ENCODE data around the gene CACNA1C.

The CACNA1C gene

GRCh38 chr12:2347844-2348481, 295.2 kb downstream of the CACNA1C start:
- no peak for DNase-seq

- DNase-seq: no peak
Observed at GRCh38 chr12:2348482-2348852, 295.7 kb downstream of the CACNA1C start.

- DNase-seq: no peak
Observed at GRCh38 chr12:2351161-2351560, 298.4 kb downstream of the CACNA1C start.

DNA sequence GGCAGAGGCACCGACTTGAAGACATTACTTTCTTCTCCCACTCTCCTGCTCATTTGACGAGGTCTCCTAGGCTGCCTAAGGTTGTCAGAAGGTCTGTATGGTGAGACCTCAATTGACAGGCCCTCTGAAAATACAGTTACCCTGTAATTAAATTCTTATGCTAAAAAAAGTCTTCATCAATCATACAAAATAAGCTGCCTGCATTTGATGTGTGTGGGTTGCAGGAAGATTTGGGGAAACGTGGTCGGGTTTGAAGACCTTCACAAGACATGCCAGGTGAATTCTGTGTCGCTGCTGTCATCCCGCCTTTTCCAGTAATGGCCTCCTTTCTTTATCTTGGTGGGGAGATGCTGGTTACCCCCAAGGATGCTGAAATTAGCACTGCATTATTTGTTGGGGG, 299.4 kb downstream of the CACNA1C start:
- no peak for DNase-seq

DNA sequence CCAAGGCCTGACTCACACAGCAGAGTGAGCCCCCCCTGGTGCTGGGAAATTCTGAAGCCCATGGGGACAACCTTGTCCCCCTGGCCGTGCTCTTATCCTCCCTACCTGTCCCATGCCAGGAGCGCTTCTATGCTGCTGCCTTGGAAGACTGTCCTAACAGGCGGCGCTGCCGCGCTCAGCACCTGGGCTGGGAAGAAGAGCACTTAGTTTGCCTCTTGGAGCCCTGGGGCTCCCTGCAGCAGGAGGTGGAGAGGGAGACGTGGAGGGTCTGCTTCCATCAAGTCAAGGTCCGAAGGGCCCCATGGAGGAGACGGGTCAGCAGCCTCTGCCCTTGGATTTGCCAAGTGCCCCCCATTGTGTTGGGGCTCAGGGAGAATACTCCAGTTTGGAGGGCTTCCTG, 300.5 kb downstream of the CACNA1C start:
- no peak for DNase-seq

- DNase-seq: no peak
Observed at GRCh38 chr12:2353691-2354090, 300.9 kb downstream of the CACNA1C start.

GRCh38 chr12:2354151-2354991, 301.6 kb downstream of the CACNA1C start:
- no peak for DNase-seq

- no peak for DNase-seq
Observed at GRCh38 chr12:2355198-2355597, 302.4 kb downstream of the CACNA1C start.

- no peak for DNase-seq
Observed at GRCh38 chr12:2355604-2356003, 302.8 kb downstream of the CACNA1C start.

- no peak for DNase-seq
Observed at GRCh38 chr12:2356601-2357125, 303.9 kb downstream of the CACNA1C start.

DNA sequence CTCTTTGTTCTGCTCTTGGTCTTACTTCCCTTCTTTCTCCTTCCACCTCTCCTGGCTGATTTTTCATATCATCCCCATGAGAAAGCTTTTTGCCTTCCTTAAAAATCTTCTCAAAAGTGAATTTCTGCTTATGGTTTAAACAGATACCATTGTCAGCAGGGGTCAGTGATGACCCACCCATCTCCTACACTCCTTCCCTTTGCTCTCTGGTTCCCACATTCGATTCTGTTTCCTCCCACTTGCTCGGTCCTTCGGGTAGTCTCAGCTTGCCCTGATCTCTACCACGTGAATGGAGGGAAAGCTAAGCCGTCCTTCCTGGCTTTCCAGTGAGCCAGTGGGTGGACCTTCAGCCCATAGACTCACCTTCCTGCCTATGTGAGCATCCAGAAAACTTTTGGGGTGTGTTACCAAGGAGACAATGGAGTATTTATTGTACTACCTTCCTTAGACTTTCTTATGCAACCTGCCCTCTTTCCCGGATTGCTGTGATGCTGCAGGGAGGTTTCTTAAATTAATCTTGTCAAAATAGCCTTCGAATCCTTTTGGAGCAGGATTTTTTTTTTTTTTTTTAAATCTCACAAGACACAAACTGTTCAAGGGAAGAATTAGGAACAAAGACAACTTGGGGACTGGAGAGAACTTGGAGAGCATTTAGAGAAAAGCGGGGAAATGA, 306.3 kb downstream of the CACNA1C start:
- peak in 1 of 2 experiments; percentile 29 for DNase-seq

DNA sequence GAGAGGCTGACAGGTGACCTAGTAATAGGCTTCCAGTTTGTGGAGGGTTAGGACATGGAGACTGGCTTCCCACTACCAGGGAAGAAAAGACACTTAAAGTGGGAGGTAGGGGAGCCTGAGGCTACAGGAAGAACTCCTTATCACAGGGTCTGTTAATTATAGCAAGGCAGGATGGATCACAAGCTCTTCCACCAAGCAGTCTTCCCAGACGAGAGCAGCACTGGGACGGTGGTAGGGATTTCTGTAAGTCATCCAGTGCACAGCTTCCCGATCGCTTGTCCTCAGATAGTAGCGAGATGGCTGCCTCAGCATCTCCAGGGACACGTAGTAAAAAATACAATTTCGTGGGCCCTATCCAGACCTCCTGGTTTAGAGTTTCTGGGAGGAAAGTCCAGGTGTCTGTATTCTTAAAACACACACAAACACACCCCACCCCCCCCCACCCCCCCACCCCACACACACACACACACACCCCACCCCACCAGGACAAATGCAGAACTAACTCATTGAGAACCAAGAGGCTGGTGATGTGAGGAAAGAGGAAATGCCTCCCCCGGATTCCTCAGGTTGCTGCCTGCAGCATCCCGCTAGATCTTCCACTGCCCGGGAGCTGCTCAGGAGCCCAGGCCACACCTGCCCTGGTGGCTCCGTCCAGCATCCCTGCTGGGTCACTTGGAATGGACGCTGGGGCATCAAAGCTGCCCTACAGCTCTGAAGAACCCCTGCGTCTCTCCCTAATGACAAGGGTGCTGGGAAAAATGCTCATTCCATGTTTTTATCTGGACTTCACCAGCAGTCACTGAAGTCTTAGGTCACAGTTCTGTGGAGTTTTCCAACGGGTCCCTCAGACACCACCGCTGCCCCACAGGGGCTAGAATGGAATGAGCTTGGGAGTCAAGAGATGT, 307.2 kb downstream of the CACNA1C start:
- peak; percentile 39 to 40 for DNase-seq

GRCh38 chr12:2360630-2361170, 307.9 kb downstream of the CACNA1C start:
- no peak for DNase-seq

DNA sequence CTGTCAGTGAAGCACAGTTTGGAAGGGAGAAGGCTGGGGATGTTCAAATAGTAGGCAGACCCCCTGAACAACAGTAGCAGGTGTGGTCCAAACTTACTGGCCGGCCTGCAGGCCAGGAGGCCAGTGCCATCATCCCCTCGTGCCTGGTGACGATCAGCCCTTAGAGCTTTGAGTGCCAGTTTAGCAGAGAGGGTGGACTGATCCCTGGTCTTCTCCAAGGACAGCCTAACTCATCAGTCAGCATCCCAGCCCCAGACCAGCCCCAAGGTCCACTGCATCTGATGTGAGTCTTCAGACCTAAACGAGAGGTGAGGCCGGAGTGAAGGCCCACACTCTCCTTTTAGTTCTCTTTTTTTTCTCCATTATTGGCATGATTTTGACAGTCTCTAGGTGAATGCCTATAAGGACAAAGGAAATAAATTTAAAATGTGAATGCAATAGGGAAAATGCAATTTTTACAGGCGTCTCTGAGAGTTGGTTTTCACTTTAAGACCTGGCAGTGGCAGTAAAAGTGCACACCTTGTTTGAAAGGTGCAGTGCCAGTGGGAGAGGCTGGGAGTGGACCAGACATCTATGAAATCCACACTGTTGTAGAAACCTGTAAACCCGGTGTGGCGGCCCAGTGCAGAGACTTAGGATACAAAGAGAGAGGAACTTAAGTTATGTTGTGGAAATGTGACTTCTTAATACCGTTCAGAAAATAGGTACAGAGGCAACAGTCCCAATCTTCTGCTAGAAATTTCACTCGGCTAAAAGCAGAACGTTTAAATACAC, 311.2 kb downstream of the CACNA1C start:
- DNase-seq: no peak

DNA sequence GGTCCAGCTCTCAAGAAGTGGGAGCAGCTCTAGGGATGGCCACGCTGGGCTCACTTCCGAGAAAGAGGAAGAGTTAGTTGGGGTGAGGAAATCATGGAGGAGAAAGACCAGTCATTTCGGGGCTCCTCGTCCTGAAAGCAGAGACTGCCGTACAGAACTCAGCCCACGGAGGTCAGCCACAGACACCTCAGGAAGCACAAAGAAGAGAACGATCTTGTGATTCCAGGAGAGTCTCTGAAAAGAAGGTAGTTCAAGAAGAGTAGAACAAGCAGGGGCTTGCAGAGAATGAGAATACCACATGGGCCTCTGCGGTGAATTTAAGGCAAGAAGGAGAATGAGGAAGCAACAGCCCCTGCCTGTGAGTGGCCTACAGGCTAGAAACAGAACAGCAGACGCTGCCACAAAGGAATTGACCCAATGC, 311.9 kb downstream of the CACNA1C start:
- peak; percentile 59 to 67 for DNase-seq

- DNase-seq: no peak
Observed at GRCh38 chr12:2366711-2367110, 313.9 kb downstream of the CACNA1C start.

DNA sequence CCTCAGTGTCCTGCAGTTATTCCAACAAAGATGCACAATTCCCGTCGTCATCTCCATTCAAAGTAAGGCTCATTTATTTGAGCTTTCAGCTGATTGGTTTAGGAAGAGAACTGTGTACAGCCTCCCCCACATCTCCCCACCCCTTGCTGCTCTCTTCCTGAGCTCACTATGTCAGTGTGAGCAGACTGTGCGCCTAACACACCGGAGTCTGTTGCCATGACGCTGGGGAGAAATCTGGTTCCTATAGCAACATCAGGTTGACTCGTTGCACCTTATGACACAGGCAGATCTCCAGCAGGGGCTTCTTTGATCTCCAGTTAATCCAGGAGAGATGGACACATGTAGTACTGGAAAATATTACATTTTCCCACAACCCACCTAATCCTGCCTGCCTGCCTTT, 319.4 kb downstream of the CACNA1C start:
- DNase-seq: no peak

DNA sequence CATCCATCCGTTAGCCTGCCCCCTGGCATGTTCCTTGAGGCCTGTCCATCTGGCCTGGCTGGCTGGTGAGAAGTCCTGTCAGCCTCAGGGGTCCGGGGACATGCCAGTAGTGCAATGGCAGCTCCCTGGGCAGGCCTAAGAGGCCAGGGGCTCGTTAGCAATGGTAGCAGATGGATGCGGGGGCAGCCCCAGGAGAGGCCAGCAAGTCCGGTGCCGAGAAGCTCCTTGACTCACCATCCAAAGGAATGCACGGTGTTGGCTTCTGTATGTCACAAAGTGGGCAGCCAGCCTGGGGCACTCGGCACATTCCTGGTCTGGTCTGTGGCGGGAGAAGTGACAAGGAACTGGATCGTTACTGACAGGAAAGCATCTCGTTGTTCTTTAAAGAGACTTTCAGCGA, 319.9 kb downstream of the CACNA1C start:
- no peak for DNase-seq

DNA sequence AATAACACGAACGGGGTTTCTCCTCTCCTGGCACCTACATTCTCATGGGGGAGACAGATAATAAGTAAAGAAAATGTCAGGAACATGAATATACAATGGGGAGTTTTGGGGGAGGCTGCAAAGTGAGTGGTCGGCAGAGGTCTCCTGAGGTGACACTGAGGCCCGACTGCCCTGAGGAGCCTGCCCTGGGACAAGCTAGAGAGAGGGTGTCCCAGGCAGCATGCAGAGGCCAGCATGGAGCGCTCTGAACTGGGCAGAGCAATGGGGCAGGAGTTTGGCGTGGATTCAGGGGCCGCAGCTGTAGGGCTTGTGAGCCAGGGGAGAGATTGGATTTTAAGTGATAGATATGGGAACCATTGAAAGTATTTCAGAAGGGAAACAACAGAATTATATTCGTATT, 320.5 kb downstream of the CACNA1C start:
- DNase-seq: no peak

- DNase-seq: no peak
Observed at GRCh38 chr12:2374092-2374906, 321.5 kb downstream of the CACNA1C start.

- DNase-seq: no peak
Observed at GRCh38 chr12:2375871-2376270, 323.1 kb downstream of the CACNA1C start.
